ENCODE measurements around the gene PAIP1.

GRCh38 chr5:43589310-43589709 is 32.4 kb upstream of the PAIP1 start:
- TF ChIP-seq POLR2A (IDR thresholded peaks at IDR 0.05; ENCODE audit: low read depth, low read length) = no peak
- TF ChIP-seq POLR2AphosphoS5 (IDR thresholded peaks at IDR 0.05; ENCODE audit: low read depth, low read length) = no peak
- no peak for TF ChIP-seq TAF1 (IDR thresholded peaks at IDR 0.05; ENCODE audit: borderline replicate concordance, low read depth, low read length)

Data from GM12892 (cell line).